Activated CD4-positive, alpha-beta memory T cell treated with anti-CD3 and anti-CD28 coated beads, Interleukin-2, amount 10 ng/mL, durations not matched to agents 7 days and 5 days (primary cell): Measurements from ENCODE around the gene PRPF6. TPM values are rescaled to one million over a fixed set of nuclear protein-coding genes. Genes with fewer than 3 reads are reported as not detected.
"Not testable (repeated sequence)": the region's sequence is repeated elsewhere in the genome, so short reads cannot be mapped to it uniquely, and the experiment has no call there.

ENCODE experiments used
- CTCF ChIA-PET: fragments of 350-600 bp; sonication (Branson Sonifier 250); formaldehyde crosslinking; loops from one replicate; lab custom pipeline; 2021; ENCODE audit warnings: antibody characterized with exemption, inconsistent platforms; lab: Charles Lee
- POLR2A ChIA-PET: fragments of 350-600 bp; sonication (Branson Sonifier 250); formaldehyde crosslinking; loops from one replicate; lab custom pipeline; 2021; ENCODE audit warnings: antibody characterized with exemption; lab: Charles Lee
- DNase-seq: peaks from one replicate; pipeline ENCODE4 v3.0.0-alpha.2; 2020
- H3K27ac Mint-ChIP-seq: one replicate; pipeline ENCODE4 v1.8.0; 2021; ENCODE audit warnings: mild to moderate bottlenecking, mixed read lengths
- H3K27me3 Mint-ChIP-seq: one replicate; pipeline ENCODE4 v1.8.0; 2021; ENCODE audit warnings: mixed read lengths
- H3K36me3 Mint-ChIP-seq: one replicate; pipeline ENCODE4 v1.8.0; 2021; ENCODE audit warnings: low read depth, mixed read lengths
- H3K4me1 Mint-ChIP-seq: one replicate; pipeline ENCODE4 v1.8.0; 2021; ENCODE audit warnings: mixed read lengths
- H3K4me3 Mint-ChIP-seq: one replicate; pipeline ENCODE4 v1.8.0; 2021; ENCODE audit warnings: mild to moderate bottlenecking, mixed read lengths
- H3K9me3 Mint-ChIP-seq: one replicate; pipeline ENCODE4 v1.8.0; 2021; ENCODE audit warnings: mixed read lengths
- total RNA-seq, 2 experiments: library from RNA; stranded (reverse); gene quantifications; one replicate each; pipeline ENCODE4 v1.2.3, GENCODE V29; 2021

Gene PRPF6
- total RNA-seq, 2 experiments from 2014 or later, result 58.4 to 60.4 TPM

DNA sequence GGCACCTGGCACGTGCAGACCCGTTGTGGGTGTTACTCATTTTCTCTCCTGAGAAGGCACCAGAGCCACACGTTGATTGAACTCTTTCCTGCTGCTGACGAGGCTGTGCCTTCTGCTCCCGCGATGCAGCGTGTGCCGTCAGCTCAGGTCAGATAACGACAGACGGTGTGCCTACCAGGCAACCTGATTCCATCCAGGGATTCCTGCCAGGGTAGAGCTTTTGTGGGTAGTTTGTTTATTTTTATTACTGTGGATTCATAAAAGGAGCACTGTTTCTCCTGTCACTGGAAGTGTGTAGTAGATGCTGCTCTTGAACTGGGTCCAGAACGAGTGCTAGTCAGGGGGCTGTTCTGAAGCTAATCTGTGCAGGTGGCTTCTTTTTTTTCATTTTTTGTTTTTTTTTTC is 20.7 kb downstream of the PRPF6 start:
- CTCF ChIA-PET, result no interaction called here
- Mint-ChIP-seq H3K27ac (no peak overlapping the region), H3K36me3 (peaks cover 60% of the 10 kb centered on the region), H3K4me1 (peaks cover 3% of the 10 kb centered on the region), H3K4me3 (no peak overlapping the region), H3K27me3 (no peaks in the 10 kb centered on the region), H3K9me3 (no peaks in the 10 kb centered on the region)
- POLR2A ChIA-PET, result interaction anchor here (0.7 kb wide), 1 partner anchor 32 kb away, joined by 3 read pairs; no protein-coding TSS in a partner anchor
- no peak for DNase-seq

DNA sequence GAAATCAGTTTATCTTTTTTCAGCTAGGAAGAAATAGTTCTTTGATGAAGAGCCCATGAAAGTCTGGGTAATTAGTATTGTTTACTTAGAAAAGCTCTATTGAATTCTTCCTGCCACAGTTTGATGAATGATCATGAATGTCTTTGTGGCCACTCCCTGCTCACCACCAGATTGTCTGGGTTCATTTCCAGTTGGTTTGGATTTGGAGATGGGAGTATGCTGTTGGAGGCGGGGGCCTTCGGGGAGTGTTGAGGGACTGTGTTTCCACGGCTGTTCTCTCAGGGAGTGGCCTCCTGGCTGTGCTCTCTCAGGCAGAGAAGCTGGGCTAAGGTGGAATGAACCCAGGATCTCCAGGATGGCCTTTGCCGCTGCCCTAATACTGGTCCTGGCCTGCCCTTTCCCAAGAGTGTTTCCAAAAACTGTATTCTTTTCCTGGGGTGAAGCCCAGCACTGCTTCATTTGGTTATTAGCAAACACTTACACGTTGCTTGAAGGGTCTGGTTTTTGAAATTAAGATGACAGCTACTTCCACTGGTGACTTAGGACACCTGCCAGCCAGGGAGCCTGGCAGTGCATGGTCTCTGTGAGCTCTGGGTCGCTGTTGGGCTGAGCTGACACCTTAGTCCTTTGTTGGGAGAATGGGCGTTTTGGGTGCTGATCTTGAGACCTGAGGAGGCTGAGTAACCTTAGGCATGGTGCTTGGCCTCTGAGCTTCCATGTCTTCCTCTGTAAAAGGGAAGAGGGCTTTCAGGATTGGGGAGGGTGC is 23.2 kb downstream of the PRPF6 start:
- peaks cover 7% of the 10 kb centered on the region for H3K9me3 Mint-ChIP-seq
- no peak overlapping the region for H3K27ac Mint-ChIP-seq
- H3K36me3 Mint-ChIP-seq, result peaks cover 63% of the 10 kb centered on the region
- POLR2A ChIA-PET, result interaction anchor here (0.8 to 1.5 kb wide), 2 partner anchors 19 to 34 kb away, joined by 3 to 4 read pairs; no protein-coding TSS in a partner anchor
- DNase-seq, result no peak
- peaks cover 9% of the 10 kb centered on the region for H3K4me1 Mint-ChIP-seq
- no peaks in the 10 kb centered on the region for H3K27me3 Mint-ChIP-seq
- CTCF ChIA-PET, result no interaction called here
- H3K4me3 Mint-ChIP-seq, result no peak overlapping the region

DNA sequence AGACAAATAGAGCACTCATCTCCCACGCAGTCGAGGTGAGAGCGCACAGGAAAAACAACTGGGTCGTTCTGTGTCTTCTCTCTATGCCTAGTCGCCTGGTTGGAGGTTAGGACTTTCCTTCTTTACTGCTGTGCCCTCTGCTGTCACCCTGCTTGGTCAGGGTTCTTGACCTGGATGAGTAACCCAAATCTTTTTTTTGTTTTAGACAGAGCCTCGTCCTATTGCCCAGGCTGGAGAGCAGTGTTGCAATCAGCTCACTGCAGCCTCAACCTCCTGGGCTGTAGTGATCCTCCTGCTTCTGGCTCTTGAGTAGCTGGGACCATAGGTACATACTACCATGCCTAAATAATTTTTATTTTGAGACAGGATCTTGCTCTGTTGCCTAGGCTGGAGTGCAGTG is 24.5 kb downstream of the PRPF6 start:
- no peak overlapping the region for H3K4me3 Mint-ChIP-seq
- peaks cover 21% of the 10 kb centered on the region for H3K4me1 Mint-ChIP-seq
- no peaks in the 10 kb centered on the region for H3K27me3 Mint-ChIP-seq
- H3K27ac Mint-ChIP-seq, result peak overlapping the region; percentile 29
- ChIA-PET CTCF (no interaction called here), POLR2A (no interaction called here)
- H3K9me3 Mint-ChIP-seq, result peaks cover 10% of the 10 kb centered on the region
- peaks cover 66% of the 10 kb centered on the region for H3K36me3 Mint-ChIP-seq
- DNase-seq, result no peak

DNA sequence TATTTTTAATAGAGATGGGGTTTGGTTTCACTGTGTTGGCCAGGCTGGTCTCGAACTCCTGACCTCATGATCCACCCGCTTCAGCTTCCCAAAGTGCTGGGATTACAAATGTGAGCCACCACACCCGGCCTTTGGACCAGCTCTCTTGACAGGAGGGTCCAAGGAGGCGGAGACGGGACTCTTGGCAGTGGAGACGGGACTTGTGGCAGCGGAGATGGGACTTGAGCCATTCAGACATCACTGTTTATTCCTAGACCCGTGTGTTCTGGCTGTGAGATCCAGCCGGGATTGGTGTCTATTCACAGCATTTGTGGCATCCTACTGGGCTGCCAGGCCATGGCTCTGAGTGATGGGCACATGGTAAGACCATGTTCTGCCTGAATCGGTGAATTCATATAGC is 25.6 kb downstream of the PRPF6 start:
- Mint-ChIP-seq H3K36me3 (peaks cover 68% of the 10 kb centered on the region), H3K9me3 (peaks cover 10% of the 10 kb centered on the region), H3K27me3 (no peaks in the 10 kb centered on the region), H3K27ac (no peak overlapping the region), H3K4me3 (no peak overlapping the region), H3K4me1 (peaks cover 32% of the 10 kb centered on the region)
- CTCF ChIA-PET, result no interaction called here
- POLR2A ChIA-PET, result no interaction called here
- DNase-seq, result no peak

DNA sequence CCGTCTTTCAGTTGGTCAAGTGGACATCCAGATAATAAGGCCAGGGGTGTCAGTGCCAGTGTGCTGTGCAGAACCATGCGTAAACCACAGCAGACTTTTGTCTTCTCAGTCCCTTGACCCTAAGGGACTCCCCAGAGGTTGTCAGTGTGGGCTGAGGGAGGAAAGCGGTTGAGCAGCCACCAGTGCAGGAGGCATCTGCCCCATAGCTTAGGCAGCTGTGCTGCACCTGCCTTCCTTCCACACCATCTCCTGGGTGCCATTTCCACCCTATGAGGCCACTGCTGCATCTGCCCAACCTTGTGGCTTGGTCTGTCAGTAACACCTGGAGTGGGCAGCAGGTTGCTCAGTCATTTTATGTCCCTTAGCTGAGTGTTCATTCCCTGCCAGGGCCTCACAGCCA is 26.0 kb downstream of the PRPF6 start:
- DNase-seq, result no peak
- Mint-ChIP-seq H3K27me3 (no peaks in the 10 kb centered on the region), H3K27ac (no peak overlapping the region), H3K9me3 (peaks cover 10% of the 10 kb centered on the region), H3K36me3 (peaks cover 66% of the 10 kb centered on the region), H3K4me1 (peaks cover 34% of the 10 kb centered on the region), H3K4me3 (no peak overlapping the region)
- ChIA-PET POLR2A (interaction anchor here (1.1 kb wide), 1 partner anchor 439 kb away, joined by 3 read pairs; no protein-coding TSS in a partner anchor), CTCF (interaction anchor here (1.5 kb wide), 1 partner anchor 31 kb away, joined by 7 read pairs; no protein-coding TSS in a partner anchor)

GRCh38 chr20:64009811-64010387 is 29.0 kb downstream of the PRPF6 start:
- Mint-ChIP-seq H3K4me3 (no peak overlapping the region), H3K9me3 (peaks cover 10% of the 10 kb centered on the region)

DNA sequence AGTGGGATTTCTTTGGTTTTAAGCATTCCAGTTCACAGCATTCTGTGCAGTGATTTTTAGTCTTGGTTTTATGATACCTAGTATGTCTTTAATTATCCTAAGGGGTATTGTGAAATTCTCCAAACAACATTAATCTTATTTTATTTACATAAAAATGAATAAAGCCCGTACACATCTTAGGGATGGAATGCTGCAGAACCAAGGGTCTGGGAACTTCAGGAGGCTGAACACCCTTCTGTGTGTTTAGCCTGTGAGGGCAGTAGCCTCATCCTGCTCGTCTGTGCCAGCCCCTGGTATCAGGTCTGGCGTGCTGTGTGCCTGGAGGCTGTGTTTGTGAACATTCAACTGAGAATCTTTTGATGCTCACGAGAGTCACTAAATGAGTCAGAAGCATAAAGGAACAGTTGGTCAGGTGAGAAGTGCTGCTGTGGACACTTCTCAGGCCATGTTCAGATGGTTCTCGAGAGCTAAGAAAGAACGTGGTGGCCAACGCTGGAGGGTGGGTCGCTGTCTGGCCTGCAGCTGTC is 29.8 kb downstream of the PRPF6 start:
- peaks cover 64% of the 10 kb centered on the region for H3K36me3 Mint-ChIP-seq
- no peak overlapping the region for H3K4me3 Mint-ChIP-seq
- POLR2A ChIA-PET, result interaction anchor here (2.0 kb wide), 1 partner anchor 31 kb away, joined by 8 read pairs; the partner anchor contains the start of genes PRPF6 and SAMD10
- H3K27me3 Mint-ChIP-seq, result no peaks in the 10 kb centered on the region
- H3K27ac Mint-ChIP-seq, result peak overlapping the region; percentile 54
- peaks cover 56% of the 10 kb centered on the region for H3K4me1 Mint-ChIP-seq
- H3K9me3 Mint-ChIP-seq, result peaks cover 10% of the 10 kb centered on the region
- CTCF ChIA-PET, result interaction anchor here (0.6 to 2.3 kb wide), 3 partner anchors 28 to 410 kb away, joined by 3 to 7 read pairs (median 4); no protein-coding TSS in a partner anchor
- peak; percentile 26 for DNase-seq

More at GRCh38 chr20:64009811-64010387, 29.0 kb downstream of the PRPF6 start:
- peak overlapping the region; percentile 54 for H3K27ac Mint-ChIP-seq
- H3K4me1 Mint-ChIP-seq, result peaks cover 54% of the 10 kb centered on the region
- CTCF ChIA-PET, result interaction anchor here (1.3 to 2.3 kb wide), 2 partner anchors 29 to 30 kb away, joined by 4 to 7 read pairs; no protein-coding TSS in a partner anchor
- POLR2A ChIA-PET, result interaction anchor here (2.0 kb wide), 1 partner anchor 30 kb away, joined by 8 read pairs; the partner anchor contains the start of genes PRPF6 and SAMD10
- H3K36me3 Mint-ChIP-seq, result peaks cover 63% of the 10 kb centered on the region
- peak; percentile 24 for DNase-seq
- no peaks in the 10 kb centered on the region for H3K27me3 Mint-ChIP-seq

GRCh38 chr20:64011366-64011779 is 30.4 kb downstream of the PRPF6 start:
- DNase-seq, result no peak

DNA sequence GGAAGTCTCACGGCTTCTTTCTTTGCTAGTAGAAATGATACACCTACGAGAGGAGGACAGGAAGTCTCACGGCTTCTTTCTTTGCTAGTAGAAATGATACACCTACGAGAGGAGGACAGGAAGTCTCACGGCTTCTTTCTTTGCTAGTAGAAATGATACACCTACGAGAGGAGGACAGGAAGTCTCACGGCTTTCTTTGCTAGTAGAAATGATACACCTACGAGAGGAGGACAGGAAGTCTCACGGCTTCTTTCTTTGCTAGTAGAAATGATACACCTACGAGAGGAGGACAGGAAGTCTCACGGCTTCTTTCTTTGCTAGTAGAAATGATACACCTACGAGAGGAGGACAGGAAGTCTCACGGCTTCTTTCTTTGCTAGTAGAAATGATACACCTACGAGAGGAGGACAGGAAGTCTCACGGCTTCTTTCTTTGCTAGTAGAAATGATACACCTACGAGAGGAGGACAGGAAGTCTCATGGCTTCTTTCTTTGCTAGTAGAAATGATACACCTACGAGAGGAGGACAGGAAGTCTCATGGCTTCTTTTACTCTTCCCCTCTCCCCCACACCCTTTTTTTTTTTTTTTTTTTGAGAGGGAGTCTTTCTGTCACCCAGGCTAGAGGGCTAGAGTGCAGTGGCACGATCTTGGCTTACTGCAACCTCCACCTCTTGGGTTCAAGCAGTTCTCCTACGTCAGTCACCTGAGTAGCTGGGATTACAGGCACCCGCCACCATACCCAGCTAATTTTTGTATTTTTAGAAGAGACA is 31.6 kb downstream of the PRPF6 start:
- H3K36me3 Mint-ChIP-seq, result peaks cover 64% of the 10 kb centered on the region
- peaks cover 56% of the 10 kb centered on the region for H3K4me1 Mint-ChIP-seq
- not testable (repeated sequence) for DNase-seq, H3K27me3 Mint-ChIP-seq
- H3K4me3 Mint-ChIP-seq, result peak overlapping the region; percentile 55
- POLR2A ChIA-PET, result interaction anchor here (1.2 kb wide), 1 partner anchor 26 kb away, joined by 5 read pairs; no protein-coding TSS in a partner anchor
- H3K27ac Mint-ChIP-seq, result peak overlapping the region; percentile 95
- H3K9me3 Mint-ChIP-seq, result peaks cover 10% of the 10 kb centered on the region
- CTCF ChIA-PET, result interaction anchor here (2.0 kb wide), 1 partner anchor 33 kb away, joined by 5 read pairs; the partner anchor contains the start of gene SAMD10

More at GRCh38 chr20:64011366-64011779, 30.4 kb downstream of the PRPF6 start:
- POLR2A ChIA-PET, result interaction anchor here (2.0 kb wide), 1 partner anchor 31 kb away, joined by 8 read pairs; the partner anchor contains the start of genes PRPF6 and SAMD10
- Mint-ChIP-seq H3K4me1 (peaks cover 56% of the 10 kb centered on the region), H3K4me3 (no peak overlapping the region), H3K27ac (peak overlapping the region; percentile 54), H3K36me3 (peaks cover 64% of the 10 kb centered on the region), H3K27me3 (no peaks in the 10 kb centered on the region), H3K9me3 (peaks cover 10% of the 10 kb centered on the region)
- CTCF ChIA-PET, result interaction anchor here (2.3 kb wide), 1 partner anchor 27 kb away, joined by 7 read pairs; no protein-coding TSS in a partner anchor

DNA sequence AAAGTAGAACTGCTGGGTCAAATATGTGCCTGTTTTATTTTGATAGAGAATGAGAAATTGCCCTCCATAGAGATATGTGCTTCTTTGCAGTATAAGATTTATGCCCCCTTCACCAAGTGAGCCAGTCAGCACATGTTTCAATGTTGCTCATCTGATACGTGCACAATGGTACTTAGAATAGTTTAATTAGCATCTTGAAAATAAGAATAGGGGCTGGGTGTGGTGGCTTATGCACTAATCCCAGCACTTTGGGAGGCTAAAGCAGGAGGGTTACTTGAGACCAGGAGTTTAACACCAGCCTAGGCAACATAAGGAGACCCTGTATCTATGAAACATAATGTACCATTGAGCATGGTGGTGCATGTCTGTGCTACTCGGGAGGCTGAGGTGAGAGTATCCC is 34.7 kb downstream of the PRPF6 start:
- ChIA-PET POLR2A (no interaction called here), CTCF (no interaction called here)
- H3K9me3 Mint-ChIP-seq, result no peaks in the 10 kb centered on the region
- no peak overlapping the region for H3K4me3 Mint-ChIP-seq
- peaks cover 56% of the 10 kb centered on the region for H3K36me3 Mint-ChIP-seq
- H3K4me1 Mint-ChIP-seq, result peaks cover 35% of the 10 kb centered on the region
- no peak overlapping the region for H3K27ac Mint-ChIP-seq
- DNase-seq, result no peak
- H3K27me3 Mint-ChIP-seq, result no peaks in the 10 kb centered on the region

GRCh38 chr20:64021124-64021975 is 40.4 kb downstream of the PRPF6 start:
- Mint-ChIP-seq H3K9me3 (no peaks in the 10 kb centered on the region), H3K27me3 (no peaks in the 10 kb centered on the region), H3K4me1 (no peaks in the 10 kb centered on the region), H3K27ac (no peak overlapping the region), H3K36me3 (peaks cover 71% of the 10 kb centered on the region), H3K4me3 (no peak overlapping the region)
- no peak for DNase-seq
- POLR2A ChIA-PET, result no interaction called here
- CTCF ChIA-PET, result no interaction called here
